ENCODE measurements around the gene MRPL24. TPM values are rescaled to one million over a fixed set of nuclear protein-coding genes. Genes with fewer than 3 reads are reported as not detected.

The MRPL24 gene
- total RNA-seq, 4 donors from 2014 or later = 22.9 to 55.6 (median 35.9) TPM

- H3K4me1 ChIP-seq = peaks cover 10 to 19% of the 10 kb centered on the region in 2 donors
- H3K27ac ChIP-seq = no peak overlapping the region
- no peaks in the 10 kb centered on the region for H3K27me3 ChIP-seq
- intact Hi-C loops (cut with DNase I) = no loop called here
- WGBS, 2 donors = 83 to 85% methylated on average over 8 to 9 of the region's 9 CpGs
- TF ChIP-seq POLR2A (IDR thresholded peaks at IDR 0.05) (no peak), CTCF (IDR thresholded peaks at IDR 0.05) (no peak)
- H3K9me3 ChIP-seq = no peaks in the 10 kb centered on the region
- H3K36me3 ChIP-seq = no peaks in the 10 kb centered on the region
- DNase-seq = no peak
- no peak overlapping the region for H3K4me3 ChIP-seq (replicated peaks in 1 of 3)
Measured at GRCh38 chr1:156711011-156711817, 29.7 kb downstream of the MRPL24 start.

- intact Hi-C loops (cut with DNase I) = no loop called here
- peak; percentile 77 to 85 for DNase-seq
- TF ChIP-seq POLR2A (IDR thresholded peaks at IDR 0.05) (no peak), CTCF (IDR thresholded peaks at IDR 0.05) (no peak)
- 25 to 61% methylated on average over 3 to 11 of the region's 11 CpGs for WGBS, 2 donors
- Histone ChIP-seq H3K9me3 (no peaks in the 10 kb centered on the region), H3K4me3 (replicated peaks in 1 of 3) (no peak overlapping the region), H3K36me3 (no peaks in the 10 kb centered on the region), H3K4me1 (peaks cover 23 to 32% of the 10 kb centered on the region in 2 donors), H3K27me3 (no peaks in the 10 kb centered on the region), H3K27ac (peak overlapping the region in 1 of 3 donors; percentile 20)
Measured at GRCh38 chr1:156709757-156710489, 31.0 kb downstream of the MRPL24 start.

- H3K27me3 ChIP-seq = no peaks in the 10 kb centered on the region
- intact Hi-C loops (cut with DNase I) = no loop called here
- TF ChIP-seq CTCF (IDR thresholded peaks at IDR 0.05) (no peak), POLR2A (IDR thresholded peaks at IDR 0.05) (no peak)
- no peaks in the 10 kb centered on the region for H3K36me3 ChIP-seq
- H3K27ac ChIP-seq = no peak overlapping the region
- 79 to 85% methylated on average over 4 of the region's 4 CpGs for WGBS, 2 donors
- H3K4me3 ChIP-seq (replicated peaks in 1 of 3) = no peak overlapping the region
- H3K9me3 ChIP-seq = no peaks in the 10 kb centered on the region
- no peak for DNase-seq
- peaks cover 31 to 41% of the 10 kb centered on the region in 2 donors for H3K4me1 ChIP-seq
Measured at GRCh38 chr1:156709031-156709430, 31.9 kb downstream of the MRPL24 start.

- no peak overlapping the region for H3K27ac ChIP-seq
- intact Hi-C loops (cut with DNase I) = no loop called here
- no peak for TF ChIP-seq CTCF (IDR thresholded peaks at IDR 0.05)
- TF ChIP-seq POLR2A (IDR thresholded peaks at IDR 0.05) = no peak
- no peak for DNase-seq
- H3K36me3 ChIP-seq = no peaks in the 10 kb centered on the region
- H3K4me3 ChIP-seq (replicated peaks in 1 of 3) = no peak overlapping the region
- H3K27me3 ChIP-seq = no peaks in the 10 kb centered on the region
- peaks cover 38 to 49% of the 10 kb centered on the region in 2 donors for H3K4me1 ChIP-seq
- no peaks in the 10 kb centered on the region for H3K9me3 ChIP-seq
- WGBS, 2 donors = 62 to 70% methylated on average over 4 of the region's 4 CpGs
Measured at GRCh38 chr1:156708218-156708661, 32.6 kb downstream of the MRPL24 start.
